Mesenchymal stem cell (in vitro differentiated cells and primary cell): ENCODE results near the gene ALPP.
"Not testable (repeated sequence)": the region's sequence is repeated elsewhere in the genome, so short reads cannot be mapped to it uniquely, and the experiment has no call there.

Source experiments
- DNase-seq: peaks from one replicate; pipeline ENCODE4 v3.0.0-alpha.2; 2013
- H2AFZ ChIP-seq: one replicate; pipeline ENCODE4 v1.6.1; 2013; ENCODE audit warnings: low read depth, mild to moderate bottlenecking, control low read depth, inconsistent platforms, low read length, moderate library complexity
- H2AK5ac ChIP-seq: 2 replicates; pipeline ENCODE4 v1.6.1; 2013; ENCODE audit warnings: low read length, moderate library complexity, mild to moderate bottlenecking, inconsistent platforms; ENCODE audit not compliant: severe bottlenecking
- H2BK120ac ChIP-seq: one replicate; pipeline ENCODE4 v1.6.1; 2013; ENCODE audit warnings: low read depth, mild to moderate bottlenecking, inconsistent platforms, low read length, moderate library complexity
- H2BK12ac ChIP-seq, 2 experiments: one replicate each; pipeline ENCODE4 v1.6.1; 2013; ENCODE audit warnings: inconsistent platforms in 2 of 2, low read length in 2 of 2, mild to moderate bottlenecking in 2 of 2, moderate library complexity in 2 of 2, control low read depth in 1 of 2
- H2BK15ac ChIP-seq: one replicate; pipeline ENCODE4 v1.6.1; 2013; ENCODE audit warnings: mild to moderate bottlenecking, low read depth, inconsistent platforms; ENCODE audit not compliant: poor library complexity, severe bottlenecking
- H2BK5ac ChIP-seq: 2 replicates; pipeline ENCODE4 v1.6.1; 2013; ENCODE audit warnings: low read depth, mild to moderate bottlenecking, low read length, control low read depth, inconsistent platforms; ENCODE audit not compliant: poor library complexity, severe bottlenecking
- H3K14ac ChIP-seq, 2 experiments: one replicate each; pipeline ENCODE4 v1.6.1; 2013; ENCODE audit warnings: inconsistent platforms in 2 of 2, low read length in 2 of 2, control low read depth in 1 of 2, mild to moderate bottlenecking in 1 of 2, moderate library complexity in 1 of 2
- H3K18ac ChIP-seq, 2 experiments: one replicate each; pipeline ENCODE4 v1.6.1; 2013; ENCODE audit warnings: inconsistent platforms in 2 of 2, low read length in 2 of 2, control low read depth in 1 of 2, low read depth in 1 of 2, mild to moderate bottlenecking in 1 of 2
- H3K23ac ChIP-seq, 2 experiments: one replicate each; pipeline ENCODE4 v1.6.1; 2013; ENCODE audit warnings: inconsistent platforms in 2 of 2, low read length in 2 of 2, mild to moderate bottlenecking in 2 of 2, moderate library complexity in 2 of 2, control low read depth in 1 of 2
- H3K27ac ChIP-seq: 2 replicates; pipeline ENCODE4 v1.5.1; 2013; ENCODE audit warnings: mild to moderate bottlenecking, moderate library complexity, low read length, control low read depth, inconsistent platforms; ENCODE audit not compliant: poor library complexity, severe bottlenecking
- H3K27me3 ChIP-seq, 2 experiments: 2 replicates each; pipeline versions ENCODE4 v1.6.1 to v1.7.0; 2013; ENCODE audit warnings: low read length in 2 of 2, mild to moderate bottlenecking in 2 of 2, moderate library complexity in 2 of 2, control low read depth in 1 of 2, inconsistent platforms in 1 of 2; ENCODE audit not compliant: control insufficient read depth in 1 of 2, insufficient read depth in 1 of 2
- H3K36me3 ChIP-seq, 2 experiments: 2 replicates each; pipeline versions ENCODE4 v1.6.1 to v1.7.0; 2013; ENCODE audit warnings: low read length in 2 of 2, control low read depth in 1 of 2, inconsistent platforms in 1 of 2, low read depth in 1 of 2, mild to moderate bottlenecking in 1 of 2; ENCODE audit not compliant: insufficient read depth in 2 of 2, control insufficient read depth in 1 of 2
- H3K4ac ChIP-seq, 2 experiments: one replicate each; pipeline ENCODE4 v1.6.1; 2013; ENCODE audit warnings: inconsistent platforms in 2 of 2, low read length in 2 of 2, mild to moderate bottlenecking in 2 of 2, moderate library complexity in 2 of 2, control low read depth in 1 of 2, low read depth in 1 of 2
- H3K4me1 ChIP-seq: 2 replicates; pipeline ENCODE4 v1.6.1; 2013; ENCODE audit warnings: low read depth, low read length, control low read depth; ENCODE audit not compliant: control insufficient read depth, insufficient read depth
- H3K4me2 ChIP-seq: 2 replicates; pipeline ENCODE4 v1.6.1; 2013; ENCODE audit warnings: low read length, mild to moderate bottlenecking, inconsistent platforms; ENCODE audit not compliant: poor library complexity, severe bottlenecking
- H3K4me3 ChIP-seq, 2 experiments: 2 replicates each; pipeline versions ENCODE4 v1.5.1 to v1.7.0; 2013; ENCODE audit warnings: low read length in 2 of 2, mild to moderate bottlenecking in 2 of 2, control low read depth in 1 of 2, low read depth in 1 of 2; ENCODE audit not compliant: insufficient read depth in 1 of 2
- H3K79me1 ChIP-seq: replicated peaks from 2 replicates; pipeline ENCODE4 v1.6.1; 2013; ENCODE audit warnings: mild to moderate bottlenecking, control low read depth, low read length, inconsistent platforms; ENCODE audit not compliant: poor library complexity, severe bottlenecking
- H3K9ac ChIP-seq: 2 replicates; pipeline ENCODE4 v1.7.0; 2013; ENCODE audit warnings: mild to moderate bottlenecking, low read length, moderate library complexity
- H3K9me3 ChIP-seq: 2 replicates; pipeline ENCODE4 v1.7.0; 2013; ENCODE audit warnings: mild to moderate bottlenecking, low read length; ENCODE audit not compliant: control insufficient read depth
- H4K8ac ChIP-seq: one replicate; pipeline ENCODE4 v1.6.1; 2013; ENCODE audit warnings: inconsistent platforms, mild to moderate bottlenecking, low read length, moderate library complexity
- H4K91ac ChIP-seq: one replicate; pipeline ENCODE4 v1.6.1; 2013; ENCODE audit warnings: mild to moderate bottlenecking, low read length, inconsistent platforms
- WGBS: methylation state at CpG from one replicate; pipeline ENCODE4 v1.1.7; 2013; ENCODE audit warnings: mixed read lengths; 5-methylcytosine and 5-hydroxymethylcytosine counted together

The ALPP gene

GRCh38 chr2:232406556-232407310 lies 28.2 kb downstream of the ALPP start, which contains the start of gene ALPG:
ALPG (plus strand) TSS chr2:232406844; CDS start chr2:232406895, 51 bp downstream.
- Histone ChIP-seq H3K4ac (no peak within 1 kb of the TSS), H3K4me2 (no peak within 1 kb of the TSS), H4K91ac (no peak within 1 kb of the TSS), H3K14ac (no peak within 1 kb of the TSS), H3K4me1 (no peaks in the 10 kb centered on the region), H2BK120ac (no peak within 1 kb of the TSS), H3K27me3 (peaks cover 35 to 37% of the 10 kb centered on the region in 2 experiments), H2AK5ac (no peak within 1 kb of the TSS), H3K9me3 (no peaks in the 10 kb centered on the region), H4K8ac (no peak within 1 kb of the TSS), H2BK12ac (no peak within 1 kb of the TSS), H2BK15ac (no peak within 1 kb of the TSS), H3K79me1 (no peaks in the 10 kb centered on the region), H3K27ac (no peak within 1 kb of the TSS), H3K36me3 (no peaks in the 10 kb centered on the region), H3K23ac (no peak within 1 kb of the TSS), H2BK5ac (no peak within 1 kb of the TSS), H3K4me3 (no peak within 1 kb of the TSS), H3K18ac (no peak within 1 kb of the TSS), H3K9ac (no peak within 1 kb of the TSS), H2AFZ (no peak within 1 kb of the TSS)
- no peak for DNase-seq
- WGBS, result 88% methylated on average over 17 of the region's 17 CpGs

GRCh38 chr2:232407428-232408150 lies 29.0 kb downstream of the ALPP start:
- not testable (repeated sequence) for H2AK5ac ChIP-seq, H2AFZ ChIP-seq, H3K4me2 ChIP-seq, DNase-seq, H3K23ac ChIP-seq, H3K79me1 ChIP-seq, H2BK15ac ChIP-seq, H3K4me1 ChIP-seq, H3K4ac ChIP-seq, H3K9ac ChIP-seq, H2BK120ac ChIP-seq, H4K8ac ChIP-seq, H2BK12ac ChIP-seq, H3K9me3 ChIP-seq, H3K27ac ChIP-seq, H3K36me3 ChIP-seq, H3K4me3 ChIP-seq, H3K18ac ChIP-seq, H4K91ac ChIP-seq, H2BK5ac ChIP-seq, H3K14ac ChIP-seq
- WGBS, result 94% methylated on average over 27 of the region's 30 CpGs
- peaks cover 36 to 39% of the 10 kb centered on the region in 2 experiments for H3K27me3 ChIP-seq

GRCh38 chr2:232408269-232408668 lies 29.7 kb downstream of the ALPP start:
- H3K27me3 ChIP-seq, result peaks cover 35 to 40% of the 10 kb centered on the region in 2 experiments
- not testable (repeated sequence) for H2BK5ac ChIP-seq, H3K4me2 ChIP-seq, H2AK5ac ChIP-seq, H2BK15ac ChIP-seq, H3K18ac ChIP-seq, H3K14ac ChIP-seq, H3K9ac ChIP-seq, H3K4me3 ChIP-seq, H3K4me1 ChIP-seq, H3K23ac ChIP-seq, H2BK120ac ChIP-seq, H3K27ac ChIP-seq, H4K91ac ChIP-seq, H2BK12ac ChIP-seq, H4K8ac ChIP-seq, H3K36me3 ChIP-seq, DNase-seq, H3K79me1 ChIP-seq, H3K9me3 ChIP-seq, H3K4ac ChIP-seq, H2AFZ ChIP-seq
- WGBS, result 100% methylated on average over 1 of the region's 10 CpGs

GRCh38 chr2:232409617-232410016 lies 31.1 kb downstream of the ALPP start:
- WGBS, result 94% methylated on average over 31 of the region's 40 CpGs
- not testable (repeated sequence) for H3K27ac ChIP-seq, H3K79me1 ChIP-seq, H3K36me3 ChIP-seq, H2BK12ac ChIP-seq, H2AK5ac ChIP-seq, H3K9me3 ChIP-seq, H3K9ac ChIP-seq, H4K91ac ChIP-seq, H3K4ac ChIP-seq, DNase-seq, H3K4me3 ChIP-seq, H3K4me1 ChIP-seq, H2AFZ ChIP-seq, H2BK15ac ChIP-seq, H3K23ac ChIP-seq, H2BK120ac ChIP-seq, H4K8ac ChIP-seq, H3K4me2 ChIP-seq, H3K14ac ChIP-seq, H3K18ac ChIP-seq, H2BK5ac ChIP-seq
- peaks cover 40 to 49% of the 10 kb centered on the region in 2 experiments for H3K27me3 ChIP-seq
